Skeletal muscle satellite cell (primary cell): Measurements from ENCODE around the gene STK24.

ENCODE experiments used
- H3K27me3 ChIP-seq: 2 replicates; pipeline ENCODE4 v1.7.0; 2013; ENCODE audit warnings: low read length; ENCODE audit not compliant: control insufficient read depth, insufficient read depth
- H3K36me3 ChIP-seq: 2 replicates; pipeline ENCODE4 v1.7.0; 2013; ENCODE audit warnings: mild to moderate bottlenecking, control low read depth, low read length; ENCODE audit not compliant: insufficient read depth
- H3K4me1 ChIP-seq: 2 replicates; pipeline ENCODE4 v1.7.0; 2013; ENCODE audit warnings: low read length; ENCODE audit not compliant: control insufficient read depth, insufficient read depth
- H3K4me2 ChIP-seq: 2 replicates; pipeline ENCODE4 v1.7.0; 2013; ENCODE audit warnings: mild to moderate bottlenecking, low read length
- H3K4me3 ChIP-seq: 2 replicates; pipeline ENCODE4 v1.7.0; 2013; ENCODE audit warnings: low read length
- H3K9ac ChIP-seq: 2 replicates; pipeline ENCODE4 v1.7.0; 2013; ENCODE audit warnings: mild to moderate bottlenecking, low read depth, low read length, moderate library complexity
- H3K9me3 ChIP-seq: replicated peaks from 2 replicates; pipeline ENCODE4 v1.7.0; 2013; ENCODE audit warnings: mild to moderate bottlenecking, control low read depth, low read length

Gene STK24

DNA sequence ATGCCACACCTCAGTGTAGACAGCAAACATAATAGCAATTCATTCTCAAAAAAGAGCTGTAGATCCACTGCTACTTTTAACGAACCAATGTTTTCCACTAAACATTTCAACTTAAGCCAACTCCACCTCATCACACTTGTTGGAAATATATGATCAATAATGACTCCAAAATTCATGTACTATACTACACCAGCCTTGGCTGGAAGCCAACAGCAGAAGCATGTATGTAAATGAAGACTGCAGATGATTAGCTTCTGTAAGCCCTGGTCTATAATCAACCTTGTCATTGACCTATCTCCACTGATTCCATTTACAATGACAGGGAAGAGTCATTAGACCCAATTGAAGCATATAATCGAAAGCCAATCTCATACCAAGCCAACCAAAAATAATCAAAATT lies 71.7 kb downstream of the STK24 start:
- no peaks in the 10 kb centered on the region for H3K27me3 ChIP-seq
- H3K9me3 ChIP-seq: no peaks in the 10 kb centered on the region
- no peak overlapping the region for H3K4me2 ChIP-seq
- peaks cover 13% of the 10 kb centered on the region for H3K36me3 ChIP-seq
- peaks cover 56% of the 10 kb centered on the region for H3K4me1 ChIP-seq
- no peak overlapping the region for H3K9ac ChIP-seq
- H3K4me3 ChIP-seq: no peak overlapping the region

DNA sequence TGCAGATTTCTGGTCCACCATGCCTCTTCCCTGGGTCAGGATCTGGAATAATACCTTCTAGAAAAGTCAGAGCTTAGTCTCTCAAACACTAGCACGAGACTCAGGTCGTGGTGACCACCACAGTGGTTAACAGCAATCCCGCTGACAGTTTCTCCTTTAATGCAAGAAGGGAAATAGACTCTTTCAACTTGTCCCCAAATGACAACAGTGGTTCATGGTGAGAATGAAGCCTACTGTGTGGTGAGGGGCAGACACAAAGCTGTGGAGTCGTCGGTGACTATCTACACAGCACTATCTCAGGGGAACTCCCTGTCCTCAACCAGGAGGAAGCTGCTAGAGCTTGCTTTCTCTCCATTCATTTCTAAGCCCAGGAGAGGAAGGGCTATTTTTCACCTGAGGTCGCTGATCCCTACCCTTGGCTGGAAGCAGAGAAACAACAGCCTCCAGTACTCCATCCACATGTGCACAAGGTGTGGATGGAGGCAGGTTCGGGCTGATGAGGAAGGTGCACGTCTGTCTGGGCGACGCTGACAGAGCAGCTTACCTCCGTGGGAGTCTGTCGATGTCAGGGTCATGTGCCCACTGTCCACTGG lies 72.4 kb downstream of the STK24 start:
- H3K9me3 ChIP-seq: no peaks in the 10 kb centered on the region
- H3K27me3 ChIP-seq: no peaks in the 10 kb centered on the region
- H3K36me3 ChIP-seq: peaks cover 13% of the 10 kb centered on the region
- no peak overlapping the region for H3K4me3 ChIP-seq
- H3K4me2 ChIP-seq: no peak overlapping the region
- no peak overlapping the region for H3K9ac ChIP-seq
- H3K4me1 ChIP-seq: peaks cover 48% of the 10 kb centered on the region

DNA sequence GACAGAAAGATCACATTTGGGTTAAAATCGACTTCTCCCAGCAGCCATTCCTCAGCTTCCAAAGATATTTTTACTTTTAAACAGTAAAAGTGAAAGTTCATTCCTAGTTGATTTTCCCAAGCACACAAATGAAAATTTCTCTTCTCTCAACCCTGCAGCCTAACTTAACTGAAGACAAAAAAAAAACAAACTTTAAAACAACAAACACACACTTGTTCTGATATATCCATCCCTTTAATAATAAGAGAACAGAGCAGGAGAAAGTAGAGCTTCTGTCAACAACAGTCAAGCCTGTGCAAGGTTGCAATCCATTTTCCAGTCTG lies 72.9 kb downstream of the STK24 start:
- Histone ChIP-seq H3K36me3 (peaks cover 13% of the 10 kb centered on the region), H3K9me3 (no peaks in the 10 kb centered on the region), H3K27me3 (no peaks in the 10 kb centered on the region), H3K4me2 (peak overlapping the region; percentile 55), H3K4me3 (no peak overlapping the region), H3K9ac (peak overlapping the region; percentile 17), H3K4me1 (peaks cover 43% of the 10 kb centered on the region)

DNA sequence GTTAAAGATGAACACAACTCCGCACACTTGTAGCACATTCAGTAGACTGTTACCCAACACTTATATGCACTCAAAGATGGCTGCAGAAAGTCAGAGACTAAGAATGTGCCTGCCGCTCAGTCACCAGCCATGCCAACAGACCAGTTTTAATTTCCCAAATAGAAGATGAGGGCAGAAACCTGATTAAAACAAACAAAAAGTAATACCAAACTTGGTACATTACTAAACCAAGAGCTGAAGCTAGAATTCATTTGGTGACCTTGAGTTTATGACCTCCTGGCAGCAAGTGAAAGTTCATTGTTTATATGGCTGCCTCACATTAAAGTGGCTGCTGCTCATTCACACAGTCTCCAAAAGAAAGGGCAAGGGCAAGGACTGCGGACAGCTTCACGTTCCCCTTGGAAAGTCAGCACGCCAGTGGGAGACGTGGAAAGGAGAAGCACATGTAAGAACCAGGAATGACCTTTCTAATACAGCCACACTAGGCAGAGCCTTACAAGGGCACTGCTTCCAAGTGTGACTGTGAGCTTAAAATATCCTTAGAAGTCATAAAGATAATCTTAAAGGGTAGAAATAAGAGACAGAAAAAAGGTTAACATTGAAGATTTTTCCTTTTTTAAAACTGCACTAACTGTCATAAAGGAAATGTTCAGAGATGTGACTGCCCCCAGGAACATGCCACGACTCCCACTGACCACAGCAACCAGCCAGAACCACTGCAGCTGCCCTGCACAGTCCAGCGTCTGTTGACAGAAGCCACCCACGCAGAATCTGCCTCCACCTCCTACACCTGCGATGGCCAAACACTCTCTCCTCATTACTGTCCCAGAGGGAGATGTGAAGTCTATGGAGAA lies 73.5 kb downstream of the STK24 start:
- no peaks in the 10 kb centered on the region for H3K9me3 ChIP-seq
- no peak overlapping the region for H3K4me3 ChIP-seq
- peaks cover 37% of the 10 kb centered on the region for H3K4me1 ChIP-seq
- H3K36me3 ChIP-seq: peaks cover 13% of the 10 kb centered on the region
- H3K4me2 ChIP-seq: peak overlapping the region; percentile 55
- peak overlapping the region; percentile 17 for H3K9ac ChIP-seq
- no peaks in the 10 kb centered on the region for H3K27me3 ChIP-seq

DNA sequence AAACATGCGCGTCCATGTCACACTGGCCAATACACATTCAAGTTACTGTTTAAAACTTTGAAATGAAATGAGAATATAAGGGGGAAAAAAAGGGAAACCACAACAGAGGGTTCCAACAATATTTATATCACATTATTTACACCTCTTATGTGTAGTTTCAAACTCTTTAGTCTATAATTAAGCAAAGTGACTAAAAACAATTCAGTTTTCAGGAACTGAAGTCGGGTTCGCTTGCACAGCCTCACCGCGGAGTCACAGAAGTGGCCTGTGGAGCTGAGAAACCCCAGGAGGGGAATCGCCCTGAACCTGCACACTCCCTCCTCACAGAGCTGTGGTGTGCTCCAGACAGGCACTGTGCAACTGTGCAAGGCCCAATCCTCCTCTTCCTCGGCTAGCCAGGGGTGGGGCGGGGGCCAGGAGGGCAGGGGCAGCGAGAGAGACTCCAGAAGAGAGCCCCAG lies 75.9 kb downstream of the STK24 start:
- no peaks in the 10 kb centered on the region for H3K9me3 ChIP-seq
- H3K9ac ChIP-seq: no peak overlapping the region
- peaks cover 21% of the 10 kb centered on the region for H3K36me3 ChIP-seq
- H3K27me3 ChIP-seq: no peaks in the 10 kb centered on the region
- peaks cover 31% of the 10 kb centered on the region for H3K4me1 ChIP-seq
- H3K4me2 ChIP-seq: no peak overlapping the region
- no peak overlapping the region for H3K4me3 ChIP-seq

DNA sequence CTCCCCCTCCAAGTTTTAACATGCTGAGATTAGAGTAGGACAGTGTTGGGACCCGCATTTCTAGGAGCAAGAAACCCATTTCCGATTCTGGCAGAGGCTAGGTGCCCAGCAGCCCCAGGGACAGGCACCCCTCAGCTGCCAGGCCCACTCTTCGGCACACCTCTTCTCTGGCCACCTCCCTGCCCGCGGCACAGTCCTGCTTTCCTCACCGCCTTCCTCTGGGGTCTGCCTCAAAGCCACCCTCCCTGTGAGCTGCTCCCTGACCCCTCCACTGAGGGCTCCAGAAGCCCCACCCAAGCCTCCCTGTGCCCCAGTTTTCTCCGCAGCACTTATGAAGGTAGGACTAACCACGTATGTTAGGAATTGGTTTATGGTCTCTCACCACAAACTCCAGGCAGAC lies 79.9 kb downstream of the STK24 start:
- Histone ChIP-seq H3K4me1 (peaks cover 19% of the 10 kb centered on the region), H3K9ac (no peak overlapping the region), H3K36me3 (peaks cover 9% of the 10 kb centered on the region), H3K4me2 (no peak overlapping the region), H3K4me3 (no peak overlapping the region), H3K27me3 (no peaks in the 10 kb centered on the region), H3K9me3 (no peaks in the 10 kb centered on the region)

DNA sequence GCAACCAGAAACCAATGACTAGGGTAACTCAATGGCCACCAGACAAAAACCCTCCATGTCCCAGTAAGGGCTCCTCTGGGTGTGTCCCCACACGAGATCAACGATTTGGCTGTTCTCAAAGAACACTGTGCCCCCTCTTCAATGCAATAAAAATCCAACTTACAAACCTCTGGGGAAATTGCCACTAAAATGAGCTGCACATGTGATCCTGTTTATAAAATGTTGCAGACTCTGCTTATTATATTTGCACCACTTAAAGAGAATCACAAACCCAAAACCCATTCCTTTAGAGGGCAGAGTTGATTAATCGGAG lies 80.5 kb downstream of the STK24 start:
- no peaks in the 10 kb centered on the region for H3K27me3 ChIP-seq
- H3K36me3 ChIP-seq: peaks cover 9% of the 10 kb centered on the region
- no peaks in the 10 kb centered on the region for H3K9me3 ChIP-seq
- peaks cover 19% of the 10 kb centered on the region for H3K4me1 ChIP-seq
- H3K4me2 ChIP-seq: peak overlapping the region; percentile 73
- H3K9ac ChIP-seq: no peak overlapping the region
- H3K4me3 ChIP-seq: no peak overlapping the region

DNA sequence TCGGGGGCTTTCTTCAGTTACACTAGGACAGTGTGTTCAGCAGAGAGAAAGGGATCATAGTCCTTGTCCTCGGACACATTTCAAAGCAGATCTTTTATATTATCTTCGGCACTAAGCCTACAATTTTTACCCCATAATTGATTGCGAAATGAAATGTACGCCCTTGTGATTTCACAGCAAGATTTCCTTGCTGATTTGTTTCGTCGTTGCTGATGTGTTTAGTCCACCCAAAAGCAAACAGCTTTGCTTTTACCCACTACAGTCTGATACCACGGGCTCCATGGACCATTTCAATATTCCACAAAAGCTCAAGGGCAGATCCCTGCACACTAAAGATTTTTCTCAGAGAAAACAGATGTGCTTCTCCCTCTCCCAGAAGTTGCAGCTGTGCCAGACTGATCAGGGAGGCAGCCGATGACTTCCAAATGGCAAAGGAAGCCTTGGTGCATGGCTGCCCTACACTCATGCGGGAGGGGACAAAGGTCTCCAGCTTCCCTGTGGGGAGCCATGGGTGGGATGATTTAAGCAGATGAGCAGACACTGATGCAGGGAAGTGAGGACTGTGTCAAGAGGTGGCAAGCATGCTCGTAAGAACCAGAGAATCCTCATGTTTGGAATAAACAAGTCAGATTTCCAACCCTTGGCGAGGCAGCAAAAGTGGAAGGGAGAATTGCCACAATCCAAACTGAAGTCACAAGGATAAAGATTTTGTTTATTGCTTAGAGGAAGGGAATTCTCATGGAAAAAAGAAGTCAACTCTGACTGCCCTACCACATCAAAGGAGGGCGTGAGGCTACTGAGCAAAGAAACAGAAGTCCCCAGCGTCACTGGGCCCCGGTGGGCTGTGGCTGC lies 81.1 kb downstream of the STK24 start:
- Histone ChIP-seq H3K36me3 (peaks cover 9% of the 10 kb centered on the region), H3K4me1 (peaks cover 19% of the 10 kb centered on the region), H3K27me3 (no peaks in the 10 kb centered on the region), H3K4me3 (peak overlapping the region; percentile 31), H3K4me2 (peak overlapping the region; percentile 73), H3K9me3 (no peaks in the 10 kb centered on the region), H3K9ac (peak overlapping the region; percentile 14)

DNA sequence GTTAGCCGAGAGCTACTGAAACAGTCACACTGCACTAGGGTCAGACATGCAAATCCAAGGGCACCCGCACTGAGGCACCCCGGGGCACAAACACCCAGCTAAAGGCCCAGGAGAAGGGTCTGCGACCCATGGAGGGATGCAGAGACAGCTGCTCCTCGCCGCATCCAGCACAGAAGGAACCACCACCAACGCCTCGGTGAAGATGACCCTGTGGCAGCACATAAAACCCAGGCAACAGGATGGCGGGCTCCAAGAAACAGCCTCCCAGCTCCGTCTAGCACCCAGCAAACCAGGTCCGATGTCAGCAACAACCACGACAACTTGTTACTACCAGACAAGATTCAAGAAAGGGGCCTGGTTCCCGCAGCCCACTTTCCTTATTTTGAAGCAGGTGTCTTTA lies 82.1 kb downstream of the STK24 start:
- H3K9me3 ChIP-seq: no peaks in the 10 kb centered on the region
- no peak overlapping the region for H3K9ac ChIP-seq
- H3K4me3 ChIP-seq: no peak overlapping the region
- H3K27me3 ChIP-seq: no peaks in the 10 kb centered on the region
- peaks cover 9% of the 10 kb centered on the region for H3K36me3 ChIP-seq
- no peak overlapping the region for H3K4me2 ChIP-seq
- peaks cover 19% of the 10 kb centered on the region for H3K4me1 ChIP-seq

DNA sequence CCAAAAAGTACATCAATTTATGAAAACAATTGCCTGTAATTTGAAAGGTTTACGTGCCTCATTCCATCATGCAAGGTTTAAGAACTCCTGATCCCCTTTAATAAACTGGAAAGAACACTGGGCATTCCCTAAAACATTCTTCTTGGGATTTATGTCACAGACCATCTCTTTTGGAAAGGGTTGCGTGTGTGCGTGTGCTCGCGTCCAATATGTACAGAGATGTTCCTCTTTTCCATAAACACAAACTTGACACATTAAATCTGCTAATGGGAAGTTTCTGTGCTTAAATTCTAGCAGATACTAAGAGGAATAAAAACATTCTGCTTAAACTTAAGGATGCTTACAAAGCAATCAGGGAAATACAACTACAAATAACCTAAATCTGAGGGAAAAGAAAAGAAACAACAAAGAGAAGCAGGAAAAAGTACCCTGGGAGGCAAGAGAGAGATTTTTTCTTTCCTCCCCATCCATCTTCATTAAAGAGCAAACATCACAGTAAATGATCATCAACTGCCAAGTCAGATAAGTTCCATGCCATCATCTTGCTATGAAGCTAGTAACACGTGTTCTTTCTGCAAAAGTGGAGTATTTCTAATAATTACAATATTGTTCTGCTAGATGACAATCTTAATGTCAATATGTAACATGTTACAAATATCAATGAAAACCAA lies 83.7 kb downstream of the STK24 start:
- no peak overlapping the region for H3K9ac ChIP-seq
- peaks cover 20% of the 10 kb centered on the region for H3K4me1 ChIP-seq
- H3K4me2 ChIP-seq: no peak overlapping the region

DNA sequence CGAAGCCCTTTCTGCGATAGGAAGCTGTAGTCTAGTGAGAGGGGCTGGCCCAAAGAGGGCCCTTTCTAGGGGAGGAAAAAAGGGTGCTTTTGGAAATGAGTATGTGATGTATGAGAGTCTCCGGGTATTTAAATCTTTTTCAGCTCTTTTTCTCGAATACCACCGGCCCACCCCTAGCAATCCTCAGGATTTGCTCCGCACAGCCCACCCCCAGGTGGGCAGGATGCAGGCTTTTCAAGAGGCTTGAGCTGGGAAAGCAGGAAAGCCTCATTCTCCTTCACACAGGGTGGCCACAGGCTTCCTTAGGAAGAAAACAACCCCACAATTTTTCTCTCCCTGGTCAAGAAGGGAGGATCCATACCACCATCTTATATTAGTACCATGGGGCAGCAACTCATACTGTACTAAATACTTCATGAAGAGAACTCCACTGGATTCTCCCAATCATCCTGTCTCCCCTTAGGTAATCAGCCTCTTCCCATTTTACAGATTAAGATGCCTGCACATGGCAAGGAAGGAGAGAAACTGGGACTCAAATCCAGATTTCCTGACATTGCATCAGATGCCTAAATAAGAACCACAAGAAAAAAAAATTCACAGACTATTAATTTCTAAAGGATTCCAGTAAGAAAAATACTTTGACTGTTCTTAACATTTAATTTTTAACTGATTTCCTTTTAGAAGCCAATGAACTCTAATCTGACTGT lies 84.4 kb downstream of the STK24 start:
- Histone ChIP-seq H3K4me3 (no peak overlapping the region), H3K4me1 (peaks cover 27% of the 10 kb centered on the region), H3K9ac (no peak overlapping the region), H3K4me2 (no peak overlapping the region), H3K27me3 (no peaks in the 10 kb centered on the region), H3K36me3 (peaks cover 4% of the 10 kb centered on the region), H3K9me3 (no peaks in the 10 kb centered on the region)

More for the DNA sequence above, 83.7 kb downstream of the STK24 start:
- H3K36me3 ChIP-seq: peaks cover 9% of the 10 kb centered on the region
- no peaks in the 10 kb centered on the region for H3K27me3 ChIP-seq
- H3K4me3 ChIP-seq: no peak overlapping the region
- no peaks in the 10 kb centered on the region for H3K9me3 ChIP-seq
